HCT116 (cell line): ENCODE results near the gene HDLBP. TPM values are rescaled to one million over a fixed set of nuclear protein-coding genes. Genes with fewer than 3 reads are reported as not detected.

Source experiments
- ATAC-seq: fragments of 200-7000 bp; cut with Tn5 transposase; 2 replicates; pipeline ENCODE4 v1.9.1; 2020; ENCODE audit warnings: mild to moderate bottlenecking, moderate library complexity
- BruUV-seq: library from RNA; stranded (reverse); fragments of 400-500 nt; replicated peaks from 2 replicates; lab custom pipeline; 2021; lab: Mats Ljungman, UMichigan
- CTCF ChIA-PET: fragments of 300-600 bp; sonication (Branson Sonifier 250); formaldehyde crosslinking; loops from one replicate; lab custom pipeline; 2021; ENCODE audit warnings: antibody characterized with exemption; lab: Charles Lee
- POLR2A ChIA-PET: fragments of 300-600, 350-600 bp; sonication (Branson Sonifier 250); formaldehyde crosslinking; loops from one replicate; lab custom pipeline; 2021; ENCODE audit warnings: antibody characterized with exemption; lab: Charles Lee
- RAD21 ChIA-PET, 2 experiments: fragments of 300-600 bp; sonication (Branson Sonifier 250); formaldehyde crosslinking; loops; one replicate each; lab custom pipeline; 2023; ENCODE audit warnings: low total read pairs in 2 of 2; ENCODE audit not compliant: uncharacterized antibody in 2 of 2, unreplicated experiment in 2 of 2, low non-redundant PET in 1 of 2; lab: Charles Lee
- DNase-seq: peaks from one replicate; pipeline ENCODE4 v3.0.0-alpha.2; 2010; ENCODE audit warnings: low read depth, low spot score
- H2AFZ ChIP-seq: fragments of 200-600 bp; shearing (Covaris generic), sonication (generic); 2 replicates; pipeline ENCODE4 v1.6.1; 2017; ENCODE audit warnings: low read depth, mixed run types, mixed read lengths, antibody characterized with exemption, low read length; ENCODE audit not compliant: poor library complexity, severe bottlenecking
- H3K27ac ChIP-seq: 2 replicates; pipeline ENCODE4 v1.5.1; 2012; ENCODE audit warnings: low read depth, low read length
- H3K27me3 ChIP-seq: fragments of 200-600 bp; sonication (generic); 2 replicates; pipeline ENCODE4 v1.6.1; 2016; ENCODE audit warnings: mixed run types, low read length, mixed read lengths; ENCODE audit not compliant: insufficient read depth
- H3K36me3 ChIP-seq, 2 experiments: fragments of 200-500 bp in 1 of 2; fragments of 200-600 bp in 1 of 2; sonication (Bioruptor generic) in 1 of 2; sonication (generic) in 1 of 2; 2 replicates each; pipeline versions ENCODE4 v1.5.1 to v1.6.1; 2014 to 2016; ENCODE audit warnings: low read length in 2 of 2, inconsistent platforms in 1 of 2, mixed read lengths in 1 of 2, mixed run types in 1 of 2; ENCODE audit not compliant: insufficient read depth in 2 of 2, control insufficient read depth in 1 of 2
- H3K4me1 ChIP-seq, 2 experiments: fragments of 200-600 bp in 1 of 2; sonication (generic) in 1 of 2; 2 replicates each; pipeline versions ENCODE4 v1.5.1 to v1.6.1; 2012 to 2017; ENCODE audit warnings: low read length in 2 of 2, inconsistent platforms in 1 of 2, mild to moderate bottlenecking in 1 of 2, mixed read lengths in 1 of 2, mixed run types in 1 of 2, moderate library complexity in 1 of 2; ENCODE audit not compliant: insufficient read depth in 2 of 2, control insufficient read depth in 1 of 2
- H3K4me2 ChIP-seq: fragments of 200-600 bp; sonication (generic); 2 replicates; pipeline ENCODE4 v1.6.1; 2017; ENCODE audit warnings: mixed run types, low read length, mixed read lengths
- H3K4me3 ChIP-seq, 2 experiments: fragments of 200-600 bp in 1 of 2; sonication (generic) in 1 of 2; replicated peaks in 1 of 2; 2 replicates each; pipeline ENCODE4 v1.5.1; 2011 to 2016; ENCODE audit warnings: low read length in 2 of 2, control low read depth in 1 of 2, low read depth in 1 of 2, mild to moderate bottlenecking in 1 of 2, mixed read lengths in 1 of 2, mixed run types in 1 of 2
- H3K79me2 ChIP-seq: fragments of 200-600 bp; sonication (generic); 2 replicates; pipeline ENCODE4 v1.6.1; 2017; ENCODE audit warnings: mild to moderate bottlenecking, mixed run types, low read length, moderate library complexity, mixed read lengths; ENCODE audit not compliant: insufficient read depth
- H3K9ac ChIP-seq: fragments of 200-600 bp; sonication (generic); 2 replicates; pipeline ENCODE4 v1.6.1; 2016; ENCODE audit warnings: low read length, mixed read lengths
- H3K9me2 ChIP-seq: fragments of 200-600 bp; sonication (generic), shearing (Covaris generic); 2 replicates; pipeline ENCODE4 v1.6.1; 2017; ENCODE audit warnings: mixed run types, mild to moderate bottlenecking, moderate library complexity; ENCODE audit not compliant: insufficient read depth
- H3K9me3 ChIP-seq, 2 experiments: fragments of 200-500 bp in 1 of 2; fragments of 200-600 bp in 1 of 2; sonication (Bioruptor generic) in 1 of 2; sonication (generic) in 1 of 2; 2 replicates each; pipeline ENCODE4 v1.6.1; 2014 to 2017; ENCODE audit warnings: low read length in 2 of 2, mixed read lengths in 2 of 2, inconsistent platforms in 1 of 2, low read depth in 1 of 2, mild to moderate bottlenecking in 1 of 2, mixed run types in 1 of 2, moderate library complexity in 1 of 2; ENCODE audit not compliant: control insufficient read depth in 1 of 2, insufficient read depth in 1 of 2
- H4K20me1 ChIP-seq: fragments of 200-600 bp; sonication (generic), shearing (Covaris generic); 2 replicates; pipeline ENCODE4 v1.6.1; 2017; ENCODE audit warnings: mixed run types, mild to moderate bottlenecking, moderate library complexity; ENCODE audit not compliant: insufficient read depth
- ELF1 ChIP-seq: IDR thresholded peaks from 2 replicates; pipeline ENCODE4 v1.6.1; 2012; ENCODE audit warnings: low read depth, borderline replicate concordance
- EZH2 ChIP-seq: fragments of 200-600 bp; sonication (generic); IDR thresholded peaks from 2 replicates; pipeline ENCODE4 v1.6.1; 2017; ENCODE audit warnings: antibody characterized with exemption, mixed run types
- MAX ChIP-seq: IDR thresholded peaks from 2 replicates; pipeline ENCODE4 v1.6.1; 2012
- RAD21 ChIP-seq: IDR thresholded peaks from 2 replicates; pipeline ENCODE4 v1.6.1; 2012; ENCODE audit warnings: low read depth, mild to moderate bottlenecking
- SIN3A ChIP-seq: IDR thresholded peaks from 2 replicates; pipeline ENCODE4 v1.6.1; 2012; ENCODE audit warnings: low read depth
- SRF ChIP-seq: IDR thresholded peaks from 2 replicates; pipeline ENCODE4 v1.6.1; 2012; ENCODE audit warnings: low read depth
- TCF7L2 ChIP-seq: IDR thresholded peaks from 2 replicates; pipeline ENCODE4 v1.7.0; 2011; ENCODE audit warnings: borderline replicate concordance, inconsistent platforms; ENCODE audit not compliant: insufficient read depth, insufficient read length; ENCODE audit errors: extremely low read depth
- YY1 ChIP-seq: IDR thresholded peaks from 2 replicates; pipeline ENCODE4 v1.6.1; 2011; ENCODE audit warnings: low read length, low read depth, moderate library complexity, mild to moderate bottlenecking; ENCODE audit not compliant: insufficient replicate concordance; ENCODE audit errors: extremely low read depth
- ZNF274 ChIP-seq: fragments of 200-500 bp; sonication (Bioruptor generic); IDR thresholded peaks from 2 replicates; pipeline ENCODE4 v1.6.1; 2014; ENCODE audit warnings: mild to moderate bottlenecking, low read depth, low read length, inconsistent platforms
- intact Hi-C: fragments of 100-400 bp; cut with micrococcal nuclease; formaldehyde crosslinking; loops from 2 replicates; pipeline ENCODE4 v1.10.0; 2022
- total RNA-seq: library from RNA; stranded (reverse); gene quantifications from one replicate; pipeline ENCODE4 v1.2.1, GENCODE V29; 2021; ENCODE audit not compliant: unreplicated experiment

The HDLBP gene
- total RNA-seq, 1 experiment from 2014 or later, result 462 TPM

GRCh38 chr2:241203218-241204009 lies 112.1 kb downstream of the HDLBP start:
- H3K9ac ChIP-seq, result no peak overlapping the region
- no peak for TF ChIP-seq SRF
- TF ChIP-seq ZNF274, result no peak
- TF ChIP-seq, all 23 proteins: peak for 0
- ChIA-PET CTCF (no interaction called here), POLR2A (no interaction called here), RAD21 (no interaction called here)
- Histone ChIP-seq H3K27me3 (no peaks in the 10 kb centered on the region), H3K9me2 (no peaks in the 10 kb centered on the region), H3K4me2 (no peak overlapping the region), H4K20me1 (no peaks in the 10 kb centered on the region), H3K27ac (no peak overlapping the region; the same call in 1 of the 2 replicates), H3K79me2 (no peaks in the 10 kb centered on the region), H3K36me3 (no peaks in the 10 kb centered on the region), H2AFZ (no peak overlapping the region), H3K4me1 (no peaks in the 10 kb centered on the region), H3K4me3 (no peak overlapping the region), H3K9me3 (no peaks in the 10 kb centered on the region)
- no TSS peak for BruUV-seq
- intact Hi-C loops, result no loop called here
- ATAC-seq (no peak), DNase-seq (no peak)

- ChIA-PET CTCF (no interaction called here), RAD21 (no interaction called here), POLR2A (no interaction called here)
- Histone ChIP-seq H3K4me3 (no peak overlapping the region), H3K27ac (no peak overlapping the region), H3K4me1 (no peaks in the 10 kb centered on the region), H2AFZ (no peak overlapping the region), H3K9ac (no peak overlapping the region), H3K36me3 (no peaks in the 10 kb centered on the region), H3K9me2 (no peaks in the 10 kb centered on the region), H3K4me2 (no peak overlapping the region), H3K9me3 (no peaks in the 10 kb centered on the region), H3K27me3 (no peaks in the 10 kb centered on the region), H4K20me1 (no peaks in the 10 kb centered on the region), H3K79me2 (no peaks in the 10 kb centered on the region)
- ATAC-seq (no peak), DNase-seq (no peak)
- BruUV-seq, result no TSS peak
- intact Hi-C loops, result no loop called here
- TF ChIP-seq YY1, result no peak
- TF ChIP-seq EZH2, result no peak
- no peak for TF ChIP-seq ELF1
- TF ChIP-seq ZNF274, result no peak
- no peak for TF ChIP-seq SIN3A
- TF ChIP-seq TCF7L2, result no peak
- TF ChIP-seq MAX, result no peak
- no peak for TF ChIP-seq RAD21
These were observed 112.8 kb downstream of the HDLBP start for GRCh38 chr2:241202681-241203080.
